CD14-positive monocyte (primary cell): ENCODE measurements around the gene ARID1B. TPM values are rescaled to one million over a fixed set of nuclear protein-coding genes. Genes with fewer than 3 reads are reported as not detected.

Experiments
- DNase-seq, 3 donors: peaks; one replicate each; pipeline ENCODE4 v3.0.0-alpha.2; 2011 to 2022
- H2AFZ ChIP-seq: 2 replicates; pipeline ENCODE4 v1.6.0; 2012; ENCODE audit warnings: mild to moderate bottlenecking, low read depth, low read length, inconsistent platforms; ENCODE audit not compliant: insufficient read depth, poor library complexity, severe bottlenecking
- H3K27ac ChIP-seq, 2 donors: 1 replicate in 1 of 2; 2 replicates in 1 of 2; pipeline ENCODE4 v1.5.1; 2012 to 2013; ENCODE audit warnings: low read length in 2 of 2, control low read depth in 1 of 2, inconsistent platforms in 1 of 2, low read depth in 1 of 2, mild to moderate bottlenecking in 1 of 2
- H3K27me3 ChIP-seq, 2 donors: one replicate each; pipeline versions ENCODE4 v1.6.0 to v1.6.1; 2011 to 2013; ENCODE audit warnings: low read length in 2 of 2; ENCODE audit not compliant: control insufficient read depth in 2 of 2, insufficient read depth in 2 of 2
- H3K36me3 ChIP-seq, 2 donors: replicated peaks in 1 of 2; 1 replicate in 1 of 2; 2 replicates in 1 of 2; pipeline versions ENCODE4 v1.5.1 to v1.6.1; 2012 to 2013; ENCODE audit warnings: low read length in 2 of 2, control low read depth in 1 of 2, inconsistent platforms in 1 of 2, mild to moderate bottlenecking in 1 of 2; ENCODE audit not compliant: insufficient read depth in 2 of 2, control insufficient read depth in 1 of 2
- H3K4me1 ChIP-seq, 2 donors: 1 replicate in 1 of 2; 2 replicates in 1 of 2; pipeline versions ENCODE4 v1.5.1 to v1.6.1; 2012 to 2013; ENCODE audit warnings: low read length in 2 of 2, control low read depth in 1 of 2, inconsistent platforms in 1 of 2, mild to moderate bottlenecking in 1 of 2, moderate library complexity in 1 of 2; ENCODE audit not compliant: insufficient read depth in 2 of 2, control insufficient read depth in 1 of 2
- H3K4me2 ChIP-seq: replicated peaks from 2 replicates; pipeline ENCODE3; 2012; ENCODE audit warnings: low read length, moderate library complexity, mild to moderate bottlenecking; ENCODE audit not compliant: poor library complexity, severe bottlenecking; ENCODE audit errors: extremely low read depth
- H3K4me3 ChIP-seq, 3 experiments: fragments of 200-600 bp in 1 of 3; sonication (generic) in 1 of 3; replicated peaks in 1 of 3; 1 replicate in 2 of 3; 2 replicates in 1 of 3; pipeline ENCODE4 v1.5.1; 2011 to 2013; ENCODE audit warnings: low read length in 3 of 3, mild to moderate bottlenecking in 3 of 3, control low read depth in 2 of 3, low read depth in 2 of 3, inconsistent platforms in 1 of 3, moderate library complexity in 1 of 3
- H3K79me2 ChIP-seq: 2 replicates; pipeline ENCODE4 v1.6.0; 2012; ENCODE audit warnings: mild to moderate bottlenecking, control low read depth, inconsistent platforms, low read length, moderate library complexity; ENCODE audit not compliant: insufficient read depth
- H3K9ac ChIP-seq: 2 replicates; pipeline ENCODE4 v1.6.0; 2017; ENCODE audit warnings: low read length, mild to moderate bottlenecking; ENCODE audit not compliant: insufficient read depth, poor library complexity, severe bottlenecking
- H3K9me3 ChIP-seq, 2 donors: replicated peaks in 1 of 2; 1 replicate in 1 of 2; 2 replicates in 1 of 2; pipeline versions ENCODE4 v1.5.1 to v1.6.1; 2012 to 2013; ENCODE audit warnings: low read length in 2 of 2, control low read depth in 1 of 2; ENCODE audit not compliant: control insufficient read depth in 1 of 2, insufficient read depth in 1 of 2
- H4K20me1 ChIP-seq: 2 replicates; pipeline ENCODE4 v1.6.0; 2012; ENCODE audit warnings: mild to moderate bottlenecking, low read length, control low read depth, moderate library complexity; ENCODE audit not compliant: insufficient read depth
- H3K27ac Mint-ChIP-seq, 7 donors: one replicate each; pipeline ENCODE4 v1.8.0; 2020; ENCODE audit warnings: mild to moderate bottlenecking in 7 of 7, mixed read lengths in 7 of 7, moderate library complexity in 6 of 7, inconsistent platforms in 2 of 7
- H3K27me3 Mint-ChIP-seq, 3 donors: one replicate each; pipeline ENCODE4 v1.8.0; 2021 to 2022; ENCODE audit warnings: low read depth in 3 of 3, mild to moderate bottlenecking in 3 of 3, mixed read lengths in 3 of 3, moderate library complexity in 3 of 3, inconsistent platforms in 1 of 3
- H3K36me3 Mint-ChIP-seq, 2 donors: one replicate each; pipeline ENCODE4 v1.8.0; 2020; ENCODE audit warnings: mixed read lengths in 2 of 2, inconsistent platforms in 1 of 2, mild to moderate bottlenecking in 1 of 2
- H3K4me1 Mint-ChIP-seq: one replicate; pipeline ENCODE4 v1.8.0; 2020; ENCODE audit warnings: mild to moderate bottlenecking, mixed read lengths
- H3K4me3 Mint-ChIP-seq, 2 donors: one replicate each; pipeline ENCODE4 v1.8.0; 2020; ENCODE audit warnings: mild to moderate bottlenecking in 2 of 2, mixed read lengths in 2 of 2, moderate library complexity in 1 of 2
- H3K9me3 Mint-ChIP-seq, 7 donors: one replicate each; pipeline ENCODE4 v1.8.0; 2020 to 2022; ENCODE audit warnings: mixed read lengths in 7 of 7, mild to moderate bottlenecking in 6 of 7, moderate library complexity in 6 of 7, inconsistent platforms in 2 of 7
- WGBS: methylation state at CpG from one replicate; pipeline ENCODE4 v1.1.5; 2013; ENCODE audit warnings: missing lambda C conversion rate; ENCODE audit not compliant: insufficient coverage; 5-methylcytosine and 5-hydroxymethylcytosine counted together
- intact Hi-C, 2 donors: fragments of 100-400 bp; cut with micrococcal nuclease; formaldehyde crosslinking; loops; one replicate each; pipeline versions ENCODE4 v1.15.0 to v1.15.1; 2023
- polyA plus RNA-seq, 3 donors: library from polyadenylated mRNA; depleted of rRNA in 1 of 3; unstranded in 2 of 3; stranded (reverse) in 1 of 3; fragments of 300-500 nt in 2 of 3; fragments of >200 nt in 1 of 3; fragmentation: Illumina TruSeq in 2 of 3; gene quantifications; 1 replicate in 2 of 3; 2 replicates in 1 of 3; pipeline ENCODE4 v1.2.3, GENCODE V29; 2012 to 2021
- TF ChIP-seq, protein P1 (sequence below): fragments of 200-600 bp; IDR thresholded peaks from one replicate; pipeline ENCODE4 v1.8.0; 2022; ENCODE audit warnings: antibody characterized with exemption, mild to moderate bottlenecking

ARID1B gene
- polyA plus RNA-seq, 3 donors: 3.2 to 22.1 (median 3.8) TPM

GRCh38 chr6:156996265-156996664 is 219.1 kb downstream of the ARID1B start:
- DNase-seq: no peak
- Histone ChIP-seq H2AFZ (no peak overlapping the region), H3K4me1 (peaks cover 14 to 21% of the 10 kb centered on the region in 2 donors), H3K36me3 (no peaks in the 10 kb centered on the region), H3K9me3 (no peaks in the 10 kb centered on the region), H3K9ac (no peak overlapping the region), H4K20me1 (peaks cover 90% of the 10 kb centered on the region), H3K4me3 (no peak overlapping the region), H3K79me2 (peaks cover 79% of the 10 kb centered on the region), H3K27me3 (no peaks in the 10 kb centered on the region), H3K27ac (no peak overlapping the region), H3K4me2 (no peak overlapping the region)
- TF ChIP-seq, protein P1, sequence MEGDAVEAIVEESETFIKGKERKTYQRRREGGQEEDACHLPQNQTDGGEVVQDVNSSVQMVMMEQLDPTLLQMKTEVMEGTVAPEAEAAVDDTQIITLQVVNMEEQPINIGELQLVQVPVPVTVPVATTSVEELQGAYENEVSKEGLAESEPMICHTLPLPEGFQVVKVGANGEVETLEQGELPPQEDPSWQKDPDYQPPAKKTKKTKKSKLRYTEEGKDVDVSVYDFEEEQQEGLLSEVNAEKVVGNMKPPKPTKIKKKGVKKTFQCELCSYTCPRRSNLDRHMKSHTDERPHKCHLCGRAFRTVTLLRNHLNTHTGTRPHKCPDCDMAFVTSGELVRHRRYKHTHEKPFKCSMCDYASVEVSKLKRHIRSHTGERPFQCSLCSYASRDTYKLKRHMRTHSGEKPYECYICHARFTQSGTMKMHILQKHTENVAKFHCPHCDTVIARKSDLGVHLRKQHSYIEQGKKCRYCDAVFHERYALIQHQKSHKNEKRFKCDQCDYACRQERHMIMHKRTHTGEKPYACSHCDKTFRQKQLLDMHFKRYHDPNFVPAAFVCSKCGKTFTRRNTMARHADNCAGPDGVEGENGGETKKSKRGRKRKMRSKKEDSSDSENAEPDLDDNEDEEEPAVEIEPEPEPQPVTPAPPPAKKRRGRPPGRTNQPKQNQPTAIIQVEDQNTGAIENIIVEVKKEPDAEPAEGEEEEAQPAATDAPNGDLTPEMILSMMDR: no peak
- no peak overlapping the region for H3K27ac Mint-ChIP-seq
- H3K27me3 Mint-ChIP-seq: no peaks in the 10 kb centered on the region
- H3K9me3 Mint-ChIP-seq: peaks cover 0 to 3% (median 0%) of the 10 kb centered on the region in 7 donors
- peaks cover 25% of the 10 kb centered on the region for H3K4me1 Mint-ChIP-seq
- no CpG with 5 or more reads among the region's 2 CpGs for WGBS
- intact Hi-C loops: no loop called here
- no peak overlapping the region for H3K4me3 Mint-ChIP-seq
- H3K36me3 Mint-ChIP-seq: peaks cover 4 to 9% of the 10 kb centered on the region in 2 donors

DNA sequence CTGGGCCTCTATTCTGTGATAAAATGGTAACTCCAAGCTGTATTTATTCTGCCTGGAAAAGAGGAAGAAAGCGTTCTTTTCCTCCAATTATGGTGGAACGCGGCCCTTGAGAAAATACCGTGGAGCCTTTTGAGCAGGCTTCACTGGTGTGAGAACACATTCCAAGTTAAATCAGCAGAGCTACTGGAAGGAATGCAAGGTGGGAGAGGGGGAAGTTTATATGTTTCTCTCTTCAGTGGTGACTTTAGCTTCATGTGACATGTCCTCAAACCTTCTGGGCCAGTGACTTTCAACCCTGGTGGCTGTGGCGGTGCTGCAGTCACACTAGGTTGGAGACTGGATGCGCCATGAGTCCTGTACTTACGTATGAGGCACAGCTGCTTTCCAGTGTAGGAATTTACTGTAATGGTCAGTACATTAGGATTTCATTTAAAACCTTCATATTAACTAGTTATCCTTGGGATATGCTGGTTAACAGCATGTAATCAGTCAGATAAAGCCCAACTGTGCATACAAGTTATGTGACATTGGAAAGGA is 221.7 kb downstream of the ARID1B start:
- no peaks in the 10 kb centered on the region for H3K36me3 ChIP-seq
- Mint-ChIP-seq H3K36me3 (peaks cover 9 to 13% of the 10 kb centered on the region in 2 donors), H3K4me3 (no peak overlapping the region), H3K9me3 (peaks cover 0 to 3% (median 0%) of the 10 kb centered on the region in 7 donors), H3K27ac (no peak overlapping the region), H3K4me1 (peaks cover 9% of the 10 kb centered on the region), H3K27me3 (no peaks in the 10 kb centered on the region)
- H3K9me3 ChIP-seq: no peaks in the 10 kb centered on the region
- DNase-seq: no peak
- peaks cover 64% of the 10 kb centered on the region for H3K79me2 ChIP-seq
- intact Hi-C loops: no loop called here
- 100% methylated on average over 1 of the region's 7 CpGs for WGBS
- no peak overlapping the region for H3K4me2 ChIP-seq
- no peak overlapping the region for H3K27ac ChIP-seq
- TF ChIP-seq, protein P1: no peak
- no peak overlapping the region for H2AFZ ChIP-seq
- H4K20me1 ChIP-seq: peaks cover 89% of the 10 kb centered on the region
- H3K9ac ChIP-seq: no peak overlapping the region
- H3K27me3 ChIP-seq: no peaks in the 10 kb centered on the region
- no peak overlapping the region for H3K4me3 ChIP-seq
- H3K4me1 ChIP-seq: peaks cover 9 to 10% of the 10 kb centered on the region in 2 donors
